Purkinje cell (primary cell): ENCODE results near the gene NFAT5. TPM values are rescaled to one million over a fixed set of nuclear protein-coding genes. Genes with fewer than 3 reads are reported as not detected.

Experiments used
- polyA plus RNA-seq: library from polyadenylated mRNA; unstranded; fragments of >200 nt; fragmentation: Nextera tagmentation; gene quantifications from 2 replicates; pipeline ENCODE4 v1.2.1, GENCODE V29; 2014

NFAT5 gene
- 8.4 and 11.5 TPM in 2 replicates for polyA plus RNA-seq

GRCh38 chr16:69565671-69566239, at the start of gene NFAT5:
Gene NFAT5, plus strand, starts transcription at chr16:69565966. Its CDS starts 336 bp downstream, at chr16:69566302.

GRCh38 chr16:69726313-69727060, 160.7 kb downstream of the NFAT5 start, which contains the start of gene NQO1:
Gene NQO1, minus strand, starts transcription at chr16:69726560. Its CDS starts 121 bp downstream, at chr16:69726439.

Other genes with a start within 250 kb of the NFAT5 start
- 0.73 and 1.5 TPM in 2 replicates for gene PDF, start 235.4 kb upstream of the NFAT5 start, polyA plus RNA-seq
- gene COG8, start 226.4 kb upstream of the NFAT5 start, polyA plus RNA-seq = 1.9 and 3.9 TPM in 2 replicates
- 8.2 and 11.3 TPM in 2 replicates for gene NIP7, start 226.2 kb upstream of the NFAT5 start, polyA plus RNA-seq
- not detected in 2 replicates for gene TMED6, start 214.2 kb upstream of the NFAT5 start, polyA plus RNA-seq
- gene TERF2, start 180.0 kb upstream of the NFAT5 start, polyA plus RNA-seq = 14.6 and 24.2 TPM in 2 replicates
- 36.4 and 37.8 TPM in 2 replicates for gene CYB5B, start 141.3 kb upstream of the NFAT5 start, polyA plus RNA-seq
- 5.2 and 13.0 TPM in 2 replicates for gene NQO1, start 160.6 kb downstream of the NFAT5 start, polyA plus RNA-seq
- gene NOB1, start 189.0 kb downstream of the NFAT5 start, polyA plus RNA-seq = 5.5 and 20.0 TPM in 2 replicates
- gene WWP2, start 196.4 kb downstream of the NFAT5 start, polyA plus RNA-seq = 4.6 and 8.9 TPM in 2 replicates